Endothelial cell of umbilical vein (primary cell): Measurements from ENCODE around the gene DLEC1. TPM values are rescaled to one million over a fixed set of nuclear protein-coding genes. Genes with fewer than 3 reads are reported as not detected.

Source experiments
- BruUV-seq: library from RNA; stranded (reverse); fragments of 400-500 nt; replicated peaks from 2 replicates; lab custom pipeline; 2021; lab: Mats Ljungman, UMichigan
- CTCF ChIA-PET: fragments of 300-600, 350-600 bp; sonication (Branson Sonifier 250); formaldehyde crosslinking; loops from one replicate; lab custom pipeline; 2021; ENCODE audit warnings: antibody characterized with exemption, inconsistent platforms; lab: Charles Lee
- POLR2A ChIA-PET: fragments of 300-600, 350-600 bp; sonication (Branson Sonifier 250); formaldehyde crosslinking; loops from one replicate; lab custom pipeline; 2021; ENCODE audit warnings: antibody characterized with exemption, inconsistent platforms; lab: Charles Lee
- DNase-seq: peaks from one replicate; pipeline ENCODE4 v3.0.0-alpha.2; 2011; ENCODE audit warnings: low read depth, low spot score
- FAIRE-seq: peaks from 2 replicates; lab custom pipeline; 2011; peaks lifted over from hg19 to GRCh38; lab: Jason Lieb, UNC
- H2AFZ ChIP-seq: 2 replicates; pipeline ENCODE4 v1.6.0; 2012; ENCODE audit warnings: low read depth, low read length, control low read depth, inconsistent platforms
- H3K27ac ChIP-seq: 2 replicates; pipeline ENCODE4 v1.5.1; 2011; ENCODE audit warnings: low read depth, mild to moderate bottlenecking, control low read depth, low read length, moderate library complexity; ENCODE audit not compliant: insufficient read depth
- H3K27me3 ChIP-seq, 2 experiments: 2 replicates each; pipeline versions ENCODE4 v1.6.0 to v1.6.1; 2011; ENCODE audit warnings: low read length in 2 of 2, mixed read lengths in 1 of 2; ENCODE audit not compliant: control insufficient read depth in 2 of 2, insufficient read depth in 2 of 2
- H3K36me3 ChIP-seq, 2 experiments: 2 replicates in 1 of 2; 3 replicates in 1 of 2; pipeline ENCODE4 v1.5.1; 2011; ENCODE audit warnings: low read length in 2 of 2, mild to moderate bottlenecking in 1 of 2, moderate library complexity in 1 of 2; ENCODE audit not compliant: control insufficient read depth in 2 of 2, insufficient read depth in 2 of 2; ENCODE audit errors: extremely low read depth in 1 of 2
- H3K4me1 ChIP-seq: 3 replicates; pipeline ENCODE4 v1.5.1; 2011; ENCODE audit warnings: mild to moderate bottlenecking, low read length; ENCODE audit not compliant: control insufficient read depth, insufficient read depth; ENCODE audit errors: extremely low read depth
- H3K4me2 ChIP-seq: 2 replicates; pipeline ENCODE4 v1.6.1; 2011; ENCODE audit warnings: low read length, control low read depth, mixed read lengths; ENCODE audit not compliant: insufficient read depth
- H3K4me3 ChIP-seq, 3 experiments: fragments of 200-600 bp in 1 of 3; sonication (generic), shearing (Covaris generic) in 1 of 3; replicated peaks in 1 of 3; 2 replicates each; pipeline ENCODE4 v1.5.1; 2011 to 2016; ENCODE audit warnings: control low read depth in 3 of 3, low read length in 3 of 3, mild to moderate bottlenecking in 2 of 3, inconsistent platforms in 1 of 3, low read depth in 1 of 3, moderate library complexity in 1 of 3; ENCODE audit not compliant: insufficient read depth in 1 of 3
- H3K79me2 ChIP-seq: 2 replicates; pipeline ENCODE4 v1.6.0; 2012; ENCODE audit warnings: low read length, inconsistent platforms; ENCODE audit not compliant: control insufficient read depth, insufficient read depth
- H3K9ac ChIP-seq: replicated peaks from 2 replicates; pipeline ENCODE3; 2011; ENCODE audit warnings: low read length, control low read depth; ENCODE audit not compliant: insufficient read depth; ENCODE audit errors: extremely low read depth
- H3K9me1 ChIP-seq: replicated peaks from 3 replicates; pipeline ENCODE4 v1.6.0; 2011; ENCODE audit warnings: mild to moderate bottlenecking, low read length; ENCODE audit not compliant: control insufficient read depth, insufficient read depth; ENCODE audit errors: extremely low read depth
- H3K9me3 ChIP-seq: replicated peaks from 2 replicates; pipeline ENCODE4 v1.5.1; 2012; ENCODE audit warnings: low read length, inconsistent platforms; ENCODE audit not compliant: control insufficient read depth, insufficient read depth
- H4K20me1 ChIP-seq: replicated peaks from 2 replicates; pipeline ENCODE3; 2011; ENCODE audit warnings: mild to moderate bottlenecking, low read length; ENCODE audit not compliant: control insufficient read depth, insufficient read depth; ENCODE audit errors: extremely low read depth
- EZH2 ChIP-seq: IDR thresholded peaks from 2 replicates; pipeline ENCODE4 v1.6.1; 2012; ENCODE audit warnings: borderline replicate concordance, low read depth, mild to moderate bottlenecking, moderate library complexity, low read length, inconsistent platforms; ENCODE audit not compliant: severe bottlenecking
- GATA2 ChIP-seq: IDR thresholded peaks from 2 replicates; pipeline ENCODE4 v1.7.0; 2011; ENCODE audit warnings: low read depth, mild to moderate bottlenecking, moderate library complexity, mixed read lengths, low read length; ENCODE audit not compliant: insufficient read length, insufficient read depth
- JUN ChIP-seq: IDR thresholded peaks from 2 replicates; pipeline ENCODE4 v1.6.1; 2011; ENCODE audit warnings: borderline replicate concordance, low read depth; ENCODE audit not compliant: insufficient read length, insufficient read depth
- MYC ChIP-seq: IDR thresholded peaks from one replicate; pipeline ENCODE4 v1.6.1; 2011; ENCODE audit warnings: mild to moderate bottlenecking, low read depth, low read length
- POLR2A ChIP-seq: IDR thresholded peaks from 2 replicates; pipeline ENCODE4 v1.6.1; 2012; ENCODE audit warnings: low read depth, mild to moderate bottlenecking, control low read depth, low read length
- POLR2AphosphoS5 ChIP-seq: IDR thresholded peaks from 2 replicates; pipeline ENCODE4 v1.6.1; 2012; ENCODE audit warnings: low read depth, mild to moderate bottlenecking, control low read depth, low read length, moderate library complexity; ENCODE audit not compliant: insufficient read depth
- dilution Hi-C: fragments of 300-500 bp; cut with MboI; formaldehyde crosslinking; loops from one replicate; pipeline ENCODE4 v1.15.0; 2019; ENCODE audit warnings: low sequenced_read_pairs; ENCODE audit not compliant: extremely low pct_ligation_motif_present
- intact Hi-C: fragments of 100-400 bp; cut with micrococcal nuclease; formaldehyde crosslinking; loops from one replicate; pipeline ENCODE4 v1.10.0; 2022
- polyA plus RNA-seq, 4 experiments: library from polyadenylated mRNA; depleted of rRNA in 3 of 4; stranded (reverse) in 3 of 4; unstranded in 1 of 4; fragments of >200 nt; gene quantifications; 2 replicates each; pipeline versions ENCODE4 v1.2.1 to v1.2.3, GENCODE V29; 2011 to 2012; ENCODE audit warnings: missing spikeins in 1 of 4
- total RNA-seq: library from RNA; stranded (reverse); gene quantifications from 2 replicates; pipeline ENCODE4 v1.2.3, GENCODE V29; 2021

Gene DLEC1
- total and polyA plus RNA-seq, 2 donors (not counting 3 experiments of a cell fraction or from before 2014, with no cell fraction given): not detected

GRCh38 chr3:38098376-38098723, 59.3 kb downstream of the DLEC1 start:
- BruUV-seq: no TSS peak
- no peak for DNase-seq
- POLR2A ChIA-PET: no interaction called here
- dilution Hi-C loops: no loop called here
- Histone ChIP-seq H3K9me3 (no peaks in the 10 kb centered on the region), H3K4me3 (no peak overlapping the region), H3K27ac (no peak overlapping the region), H2AFZ (no peak overlapping the region), H3K9me1 (no peaks in the 10 kb centered on the region), H4K20me1 (no peaks in the 10 kb centered on the region), H3K36me3 (no peaks in the 10 kb centered on the region), H3K9ac (no peak overlapping the region), H3K27me3 (peaks cover 0 to 9% of the 10 kb centered on the region in 2 experiments), H3K4me2 (no peak overlapping the region), H3K79me2 (no peaks in the 10 kb centered on the region), H3K4me1 (no peaks in the 10 kb centered on the region)
- intact Hi-C loops: no loop called here
- TF ChIP-seq EZH2: no peak
- TF ChIP-seq MYC: no peak
- TF ChIP-seq JUN: no peak
- no peak for FAIRE-seq
- CTCF ChIA-PET: no interaction called here

- FAIRE-seq (no peak), DNase-seq (no peak)
- Histone ChIP-seq H3K4me1 (no peaks in the 10 kb centered on the region), H3K4me3 (no peak overlapping the region), H3K9me3 (no peaks in the 10 kb centered on the region), H3K79me2 (no peaks in the 10 kb centered on the region), H3K27me3 (peaks cover 3 to 9% of the 10 kb centered on the region in 2 experiments), H2AFZ (no peak overlapping the region), H4K20me1 (no peaks in the 10 kb centered on the region), H3K36me3 (no peaks in the 10 kb centered on the region), H3K27ac (no peak overlapping the region), H3K9ac (no peak overlapping the region), H3K4me2 (no peak overlapping the region), H3K9me1 (no peaks in the 10 kb centered on the region)
- no peak for TF ChIP-seq POLR2A
- no peak for TF ChIP-seq EZH2
- TF ChIP-seq POLR2AphosphoS5: no peak
- no peak for TF ChIP-seq GATA2
- dilution Hi-C loops (no loop called here), intact Hi-C loops (no loop called here)
- ChIA-PET POLR2A (no interaction called here), CTCF (no interaction called here)
- BruUV-seq: no TSS peak
Measured at GRCh38 chr3:38099518-38099917, 60.5 kb downstream of the DLEC1 start.
